ENCODE data around the gene AATK. TPM values are rescaled to one million over a fixed set of nuclear protein-coding genes. Genes with fewer than 3 reads are reported as not detected.

Gene AATK
- total RNA-seq, 1 donor from 2014 or later = 0.67 TPM

GRCh38 chr17:81180836-81181810 lies 15.1 kb upstream of the AATK start:
- no peak overlapping the region for H3K27ac Mint-ChIP-seq (ENCODE audit: unreplicated experiment)
- no peak for DNase-seq (ENCODE audit: low spot score)
- no peaks in the 10 kb centered on the region for H3K27me3 Mint-ChIP-seq (ENCODE audit: low read depth)
- H3K4me1 Mint-ChIP-seq (ENCODE audit: low read depth) = no peaks in the 10 kb centered on the region
- TF ChIP-seq, protein P1, sequence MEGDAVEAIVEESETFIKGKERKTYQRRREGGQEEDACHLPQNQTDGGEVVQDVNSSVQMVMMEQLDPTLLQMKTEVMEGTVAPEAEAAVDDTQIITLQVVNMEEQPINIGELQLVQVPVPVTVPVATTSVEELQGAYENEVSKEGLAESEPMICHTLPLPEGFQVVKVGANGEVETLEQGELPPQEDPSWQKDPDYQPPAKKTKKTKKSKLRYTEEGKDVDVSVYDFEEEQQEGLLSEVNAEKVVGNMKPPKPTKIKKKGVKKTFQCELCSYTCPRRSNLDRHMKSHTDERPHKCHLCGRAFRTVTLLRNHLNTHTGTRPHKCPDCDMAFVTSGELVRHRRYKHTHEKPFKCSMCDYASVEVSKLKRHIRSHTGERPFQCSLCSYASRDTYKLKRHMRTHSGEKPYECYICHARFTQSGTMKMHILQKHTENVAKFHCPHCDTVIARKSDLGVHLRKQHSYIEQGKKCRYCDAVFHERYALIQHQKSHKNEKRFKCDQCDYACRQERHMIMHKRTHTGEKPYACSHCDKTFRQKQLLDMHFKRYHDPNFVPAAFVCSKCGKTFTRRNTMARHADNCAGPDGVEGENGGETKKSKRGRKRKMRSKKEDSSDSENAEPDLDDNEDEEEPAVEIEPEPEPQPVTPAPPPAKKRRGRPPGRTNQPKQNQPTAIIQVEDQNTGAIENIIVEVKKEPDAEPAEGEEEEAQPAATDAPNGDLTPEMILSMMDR (IDR thresholded peaks at IDR 0.05) = no peak
- H3K4me3 Mint-ChIP-seq (ENCODE audit: unreplicated experiment) = no peak overlapping the region
- peaks cover 1% of the 10 kb centered on the region for H3K36me3 Mint-ChIP-seq (ENCODE audit: low read depth)
- H3K9me3 Mint-ChIP-seq (ENCODE audit: low read depth) = no peaks in the 10 kb centered on the region

- peaks cover 11% of the 10 kb centered on the region for H3K9me3 Mint-ChIP-seq (ENCODE audit: low read depth)
- DNase-seq (ENCODE audit: low spot score) = no peak
- no peak overlapping the region for H3K4me3 Mint-ChIP-seq (ENCODE audit: unreplicated experiment)
- H3K27ac Mint-ChIP-seq (ENCODE audit: unreplicated experiment) = no peak overlapping the region
- H3K36me3 Mint-ChIP-seq (ENCODE audit: low read depth) = peaks cover 1% of the 10 kb centered on the region
- no peaks in the 10 kb centered on the region for H3K4me1 Mint-ChIP-seq (ENCODE audit: low read depth)
- no peaks in the 10 kb centered on the region for H3K27me3 Mint-ChIP-seq (ENCODE audit: low read depth)
- TF ChIP-seq, protein P1 (IDR thresholded peaks at IDR 0.05) = no peak
Observed at GRCh38 chr17:81179861-81180260, 13.8 kb upstream of the AATK start.

GRCh38 chr17:81179220-81179619 lies 13.2 kb upstream of the AATK start:
- TF ChIP-seq, protein P1 (IDR thresholded peaks at IDR 0.05) = no peak
- H3K4me3 Mint-ChIP-seq (ENCODE audit: unreplicated experiment) = no peak overlapping the region
- peaks cover 11% of the 10 kb centered on the region for H3K9me3 Mint-ChIP-seq (ENCODE audit: low read depth)

DNA sequence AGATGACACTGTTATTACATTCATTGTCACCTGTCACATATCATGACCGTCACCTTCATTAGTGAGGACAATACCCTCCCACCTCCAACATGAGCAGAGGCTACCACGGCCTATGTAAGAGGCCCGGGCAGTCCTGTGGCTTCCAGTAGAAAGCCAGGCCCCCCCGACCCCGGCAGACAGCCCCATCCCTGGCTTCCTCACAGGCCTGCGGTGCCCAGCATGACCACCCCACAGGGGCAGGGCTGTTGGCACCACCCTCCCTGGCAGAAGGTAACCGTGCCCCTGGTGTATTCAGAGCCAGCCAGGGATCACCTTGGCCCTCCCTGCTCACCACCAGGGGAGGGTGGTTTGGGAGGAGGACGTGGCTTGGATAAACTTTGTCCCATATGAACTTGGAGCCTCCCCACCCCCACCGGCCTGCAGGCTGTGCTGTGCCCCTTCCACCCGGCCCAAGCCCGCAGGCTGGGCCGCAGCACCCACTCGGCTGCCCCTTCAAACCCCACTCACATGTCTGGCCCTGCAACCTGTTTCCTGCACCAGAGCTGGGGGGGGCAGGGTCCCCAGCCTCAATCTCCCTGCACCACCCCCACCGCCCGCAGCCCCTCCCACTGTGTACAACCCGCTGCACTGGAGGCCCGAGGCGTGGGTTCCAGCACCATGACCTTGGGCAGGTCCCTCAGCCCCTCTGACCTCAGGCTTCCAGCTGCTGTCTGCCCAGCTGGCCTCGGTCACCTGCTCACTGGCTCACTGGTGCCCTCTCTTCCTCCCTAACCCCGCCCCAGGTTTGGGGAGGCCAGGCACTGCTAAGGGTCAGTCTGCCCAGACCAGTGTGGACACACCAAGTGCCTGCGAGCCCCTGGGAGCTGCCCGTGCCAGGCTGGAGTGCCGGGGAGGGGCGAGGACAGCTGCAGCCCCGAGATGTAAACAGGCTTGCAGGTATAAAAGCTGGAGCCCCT lies 12.4 kb upstream of the AATK start:
- Mint-ChIP-seq H3K36me3 (ENCODE audit: low read depth) (peaks cover 1% of the 10 kb centered on the region), H3K27me3 (ENCODE audit: low read depth) (no peaks in the 10 kb centered on the region), H3K27ac (ENCODE audit: unreplicated experiment) (no peak overlapping the region), H3K4me3 (ENCODE audit: unreplicated experiment) (no peak overlapping the region), H3K4me1 (ENCODE audit: low read depth) (peaks cover 1% of the 10 kb centered on the region), H3K9me3 (ENCODE audit: low read depth) (peaks cover 18% of the 10 kb centered on the region)
- no peak for DNase-seq (ENCODE audit: low spot score)
- TF ChIP-seq, protein P1 (IDR thresholded peaks at IDR 0.05) = no peak

More at GRCh38 chr17:81179220-81179619, 13.2 kb upstream of the AATK start:
- Mint-ChIP-seq H3K27me3 (ENCODE audit: low read depth) (no peaks in the 10 kb centered on the region), H3K36me3 (ENCODE audit: low read depth) (peaks cover 1% of the 10 kb centered on the region), H3K27ac (ENCODE audit: unreplicated experiment) (no peak overlapping the region), H3K4me1 (ENCODE audit: low read depth) (no peaks in the 10 kb centered on the region)
- DNase-seq (ENCODE audit: low spot score) = no peak

DNA sequence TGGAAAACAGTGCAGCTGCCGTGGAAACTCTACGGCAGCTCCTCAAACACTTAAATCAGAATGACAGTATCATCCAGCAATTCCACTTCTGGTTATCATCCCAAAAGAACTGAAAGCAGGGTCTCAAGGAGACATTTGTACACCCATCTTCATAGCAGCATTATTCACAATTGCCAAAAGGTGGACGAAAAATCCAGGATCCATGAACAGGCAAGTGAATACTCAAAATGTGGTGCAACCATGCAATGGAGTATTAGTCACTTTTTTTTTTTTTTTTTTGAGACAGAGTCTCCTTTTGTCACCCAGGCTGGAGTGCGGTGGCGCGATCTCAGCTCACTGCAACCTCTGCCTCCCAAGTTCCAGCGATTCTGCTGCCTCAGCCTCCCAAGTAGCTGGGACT lies 10.6 kb upstream of the AATK start:
- Mint-ChIP-seq H3K27ac (ENCODE audit: unreplicated experiment) (no peak overlapping the region), H3K9me3 (ENCODE audit: low read depth) (peaks cover 19% of the 10 kb centered on the region), H3K4me1 (ENCODE audit: low read depth) (peaks cover 7% of the 10 kb centered on the region), H3K27me3 (ENCODE audit: low read depth) (no peaks in the 10 kb centered on the region), H3K4me3 (ENCODE audit: unreplicated experiment) (no peak overlapping the region), H3K36me3 (ENCODE audit: low read depth) (peaks cover 1% of the 10 kb centered on the region)
- TF ChIP-seq, protein P1 (IDR thresholded peaks at IDR 0.05) = peak; percentile 12
- no peak for DNase-seq (ENCODE audit: low spot score)
